Measurements from ENCODE around the gene NPY4R2. TPM values are rescaled to one million over a fixed set of nuclear protein-coding genes. Genes with fewer than 3 reads are reported as not detected.
"Not testable (repeated sequence)": the region's sequence is repeated elsewhere in the genome, so short reads cannot be mapped to it uniquely, and the experiment has no call there.

NPY4R2 gene
- total RNA-seq, 1 experiment from 2014 or later = not detected

DNA sequence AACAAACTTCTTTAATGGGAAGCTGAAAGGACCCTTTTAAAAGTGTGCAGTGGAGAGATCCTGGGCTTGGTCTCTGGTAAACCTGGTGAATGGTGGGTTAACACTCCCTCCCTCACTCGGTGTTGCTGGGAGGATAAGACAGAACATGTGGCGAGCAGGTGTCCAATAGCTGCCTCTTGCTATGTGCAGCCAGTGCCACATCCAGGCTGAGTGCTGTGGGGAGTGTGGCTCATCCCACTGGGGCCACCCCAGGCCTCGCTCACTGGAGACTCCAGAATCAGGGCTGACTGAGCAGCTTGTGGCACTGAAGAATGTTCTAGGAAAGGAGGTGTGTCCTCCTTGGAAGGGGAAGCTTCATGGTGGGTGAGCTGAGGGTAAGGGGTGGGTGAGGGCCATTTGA is 51.6 kb downstream of the NPY4R2 start:
- in situ Hi-C loops (cut with HindIII; ENCODE audit: low pct_unique_long_range_greater_than_20kb, low sequenced_read_pairs); DNase-seq (ENCODE audit: low read depth, low spot score): not testable (repeated sequence)

- in situ Hi-C loops (cut with HindIII; ENCODE audit: low pct_unique_long_range_greater_than_20kb, low sequenced_read_pairs); DNase-seq (ENCODE audit: low read depth, low spot score): not testable (repeated sequence)
Measured at GRCh38 chr10:47971598-47971997, 53.1 kb downstream of the NPY4R2 start.

DNA sequence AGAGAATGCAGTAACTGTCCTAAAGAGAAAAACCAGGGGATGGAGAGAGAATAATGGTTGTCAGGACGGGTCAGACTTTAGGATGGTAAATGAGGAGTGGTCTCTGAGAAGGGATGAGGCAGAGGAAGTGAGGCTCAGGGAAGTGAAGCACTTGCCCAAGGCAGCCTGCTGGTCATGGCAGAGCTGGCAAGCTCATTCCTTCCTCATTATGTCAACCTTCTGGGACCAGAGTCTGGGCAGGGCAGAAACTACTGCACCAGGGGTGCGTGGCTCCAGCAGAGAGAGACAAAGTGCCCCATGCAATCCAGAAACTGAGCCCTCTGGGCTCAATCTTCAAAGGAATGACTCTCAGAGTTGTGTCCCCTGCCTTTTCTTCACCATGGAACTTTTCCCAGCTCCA is 53.6 kb downstream of the NPY4R2 start:
- DNase-seq (ENCODE audit: low read depth, low spot score); in situ Hi-C loops (cut with HindIII; ENCODE audit: low pct_unique_long_range_greater_than_20kb, low sequenced_read_pairs): not testable (repeated sequence)

Other genes with a start within 250 kb of the NPY4R2 start
- gene SYT15B, start 155.1 kb upstream of the NPY4R2 start, total RNA-seq (2014; rRNA removed; shearing (Covaris generic)) = not detected in 2 replicates
- gene FAM25C, start 81.1 kb downstream of the NPY4R2 start, total RNA-seq (2014; rRNA removed; shearing (Covaris generic)) = not detected in 2 replicates